ENCODE measurements around the gene KRTAP4-6. TPM values are rescaled to one million over a fixed set of nuclear protein-coding genes. Genes with fewer than 3 reads are reported as not detected.
"Not testable (repeated sequence)": the region's sequence is repeated elsewhere in the genome, so short reads cannot be mapped to it uniquely, and the experiment has no call there.

KRTAP4-6 gene
- total RNA-seq, result not detected

DNA sequence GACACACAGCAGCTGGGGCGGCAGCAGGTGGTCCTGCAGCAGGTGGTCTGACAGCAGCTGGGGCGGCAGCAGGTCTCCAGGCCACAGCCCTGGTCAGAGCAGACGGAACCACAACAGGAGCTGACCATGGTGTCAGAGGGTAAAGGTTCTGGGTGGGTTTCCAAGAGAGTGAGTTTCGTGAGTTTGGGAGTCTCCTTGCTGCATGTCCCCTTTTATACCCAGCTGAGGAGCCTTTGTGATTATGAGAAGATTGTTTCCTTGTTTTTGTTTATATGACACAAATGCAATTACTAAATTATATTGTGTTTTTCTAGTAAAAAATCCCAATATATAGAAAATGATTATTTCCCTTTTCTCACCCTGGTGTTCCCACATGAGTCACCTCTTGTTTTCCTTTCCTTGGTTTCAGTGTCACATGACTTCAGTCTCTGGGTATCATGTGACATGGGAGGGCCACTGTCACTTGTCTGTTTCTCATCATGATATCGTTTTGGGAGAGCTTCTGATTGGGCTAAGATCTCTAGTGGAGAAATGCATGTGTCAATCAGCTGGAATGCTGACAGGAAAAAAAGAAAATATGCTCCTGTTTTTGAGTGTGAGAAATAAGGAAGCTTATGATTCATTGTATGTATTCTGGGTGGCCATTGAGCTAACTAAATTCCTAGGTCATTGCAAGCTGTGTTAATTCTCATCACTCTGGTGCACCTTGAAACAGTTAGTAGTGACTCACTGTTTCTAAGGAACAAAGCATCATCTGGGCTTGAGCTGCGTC, at the start of gene KRTAP4-6:
Gene KRTAP4-6 (minus strand): TSS at position 185 of the 772 bp plus-strand sequence. CDS start 57 bp downstream, at position 128.
- ChIA-PET POLR2A (interaction anchor here (0.9 kb wide), 1 partner anchor 11 kb away, joined by 3 read pairs; no protein-coding TSS in a partner anchor), CTCF (no interaction called here)
- Mint-ChIP-seq H3K4me1 (no peaks in the 10 kb centered on the region), H3K4me3 (no peak within 1 kb of the TSS), H3K9me3 (ENCODE audit: low read depth) (peaks cover 20% of the 10 kb centered on the region), H3K27ac (no peak within 1 kb of the TSS), H3K27me3 (peaks cover 2% of the 10 kb centered on the region), H3K36me3 (ENCODE audit: low read depth) (peaks cover 2% of the 10 kb centered on the region)
- no peak for DNase-seq
- intact Hi-C loops (cut with DNase I, micrococcal nuclease), result loop anchor here in 1 of 2 experiments (2.0 kb wide), 1 partner anchor 56 kb away; the partner anchor contains the start of gene KRTAP4-7
- no peak for ATAC-seq

DNA sequence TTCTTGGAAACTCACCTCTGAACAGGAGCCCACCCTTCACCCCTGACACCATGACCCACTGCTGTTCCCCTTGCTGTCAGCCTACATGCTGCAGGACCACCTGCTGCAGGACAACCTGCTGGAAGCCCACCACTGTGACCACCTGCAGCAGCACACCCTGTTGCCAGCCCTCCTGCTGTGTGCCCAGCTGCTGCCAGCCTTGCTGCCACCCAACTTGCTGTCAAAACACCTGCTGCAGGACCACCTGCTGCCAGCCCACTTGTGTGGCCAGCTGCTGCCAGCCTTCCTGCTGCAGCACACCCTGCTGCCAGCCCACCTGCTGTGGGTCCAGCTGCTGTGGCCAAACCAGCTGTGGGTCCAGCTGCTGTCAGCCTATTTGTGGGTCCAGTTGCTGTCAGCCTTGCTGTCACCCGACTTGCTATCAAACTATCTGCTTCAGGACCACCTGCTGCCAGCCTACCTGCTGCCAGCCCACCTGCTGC, 49.5 kb upstream of the KRTAP4-6 start, which contains the start of gene KRTAP9-1:
Gene KRTAP9-1 (plus strand): TSS at position 51 of the 482 bp plus-strand sequence. CDS start 0 bp downstream, at position 51.
- H3K4me1 Mint-ChIP-seq; H3K27ac Mint-ChIP-seq; H3K36me3 Mint-ChIP-seq (ENCODE audit: low read depth); CTCF ChIA-PET; H3K9me3 Mint-ChIP-seq (ENCODE audit: low read depth); POLR2A ChIA-PET; intact Hi-C loops (cut with DNase I, micrococcal nuclease); DNase-seq; ATAC-seq; H3K4me3 Mint-ChIP-seq; H3K27me3 Mint-ChIP-seq: not testable (repeated sequence)

DNA sequence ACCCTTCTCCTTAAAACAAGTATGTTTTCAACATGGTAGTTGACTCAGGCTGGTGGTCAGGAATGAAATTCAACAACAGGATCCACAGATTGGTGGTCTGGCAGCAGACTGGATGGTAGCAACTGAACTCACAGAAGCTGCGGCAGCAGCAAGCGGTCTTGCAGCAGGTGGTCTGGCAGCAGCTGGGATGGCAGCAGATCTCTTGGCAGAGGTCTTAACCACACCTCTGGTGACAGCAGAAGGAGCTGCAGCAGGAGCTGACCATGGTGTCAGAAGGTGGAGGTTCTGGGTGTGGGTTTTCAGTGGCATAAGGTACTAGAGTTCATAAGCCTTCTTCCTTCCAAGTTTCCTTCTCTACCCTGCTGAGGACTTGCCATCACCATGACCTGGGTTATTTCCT, 46.5 kb upstream of the KRTAP4-6 start:
- ChIA-PET CTCF (interaction anchor here (0.7 to 1.7 kb wide), 2 partner anchors 8 to 14 kb away, joined by 3 to 4 read pairs; no protein-coding TSS in a partner anchor), POLR2A (no interaction called here)
- DNase-seq (no peak), ATAC-seq (no peak)
- intact Hi-C loops (cut with DNase I, micrococcal nuclease), result no loop called here
- Mint-ChIP-seq H3K27ac (no peak overlapping the region), H3K27me3 (peaks cover 4% of the 10 kb centered on the region), H3K36me3 (ENCODE audit: low read depth) (no peaks in the 10 kb centered on the region), H3K4me3 (no peak overlapping the region), H3K4me1 (no peaks in the 10 kb centered on the region), H3K9me3 (ENCODE audit: low read depth) (no peaks in the 10 kb centered on the region)

DNA sequence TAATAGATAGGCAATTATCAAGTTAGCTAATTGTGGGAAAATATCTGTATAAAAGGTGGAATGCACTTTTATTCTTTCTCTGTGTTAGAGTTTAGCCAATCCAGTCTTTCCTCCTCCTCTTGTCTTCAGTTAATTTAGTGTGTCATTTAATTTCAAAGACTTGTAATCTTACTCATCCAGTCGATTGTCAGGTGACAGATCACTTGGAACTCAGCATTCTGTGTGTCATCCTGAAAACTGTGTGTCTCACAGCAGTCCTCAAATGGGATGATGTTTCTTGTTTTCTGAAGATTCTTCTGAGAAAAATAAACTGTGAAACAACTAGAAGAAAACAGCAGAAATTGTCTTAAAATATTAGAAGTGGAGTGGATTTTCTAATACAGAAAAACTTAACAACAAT, 44.7 kb upstream of the KRTAP4-6 start:
- H3K4me3 Mint-ChIP-seq, result no peak overlapping the region
- no peak overlapping the region for H3K27ac Mint-ChIP-seq
- POLR2A ChIA-PET, result no interaction called here
- peaks cover 4% of the 10 kb centered on the region for H3K27me3 Mint-ChIP-seq
- no peaks in the 10 kb centered on the region for H3K4me1 Mint-ChIP-seq
- DNase-seq, result no peak
- intact Hi-C loops (cut with DNase I, micrococcal nuclease), result no loop called here
- no peaks in the 10 kb centered on the region for H3K36me3 Mint-ChIP-seq (ENCODE audit: low read depth)
- no peak for ATAC-seq
- no peaks in the 10 kb centered on the region for H3K9me3 Mint-ChIP-seq (ENCODE audit: low read depth)
- CTCF ChIA-PET, result interaction anchor here (0.8 kb wide), 1 partner anchor 420 kb away, joined by 3 read pairs; no protein-coding TSS in a partner anchor

DNA sequence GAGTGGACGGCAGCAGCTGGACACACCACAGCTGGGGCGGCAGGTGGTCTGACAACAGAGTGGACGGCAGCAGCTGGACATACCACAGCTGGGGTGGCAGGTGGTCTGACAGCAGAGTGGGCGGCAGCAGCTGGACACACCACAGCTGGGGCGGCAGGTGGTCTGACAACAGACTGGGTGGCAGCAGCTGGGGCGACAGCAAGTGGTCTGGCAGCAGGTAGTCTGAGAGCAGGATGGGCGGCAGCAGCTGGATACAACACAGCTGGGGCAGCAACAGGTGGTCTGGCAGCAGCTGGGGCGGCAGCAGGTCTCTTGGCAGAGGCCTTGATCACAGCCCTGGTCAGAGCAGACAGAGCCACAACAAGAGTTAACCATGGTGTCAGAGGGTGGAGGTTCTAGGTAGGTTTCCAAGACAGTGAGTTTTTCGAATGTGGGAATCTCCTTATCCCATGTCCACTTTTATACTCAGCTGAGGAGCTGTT, 44.2 kb upstream of the KRTAP4-6 start, which contains the start of gene KRTAP4-1:
Gene KRTAP4-1 (minus strand): TSS at position 432 of the 482 bp plus-strand sequence. CDS start 57 bp downstream, at position 375.
- Mint-ChIP-seq H3K9me3 (ENCODE audit: low read depth) (no peaks in the 10 kb centered on the region), H3K4me3 (no peak within 1 kb of the TSS), H3K27me3 (peaks cover 4% of the 10 kb centered on the region), H3K4me1 (no peaks in the 10 kb centered on the region), H3K27ac (no peak within 1 kb of the TSS), H3K36me3 (ENCODE audit: low read depth) (no peaks in the 10 kb centered on the region)
- intact Hi-C loops (cut with DNase I, micrococcal nuclease), result no loop called here
- POLR2A ChIA-PET, result no interaction called here
- ATAC-seq (no peak), DNase-seq (no peak)
- CTCF ChIA-PET, result interaction anchor here (0.8 kb wide), 1 partner anchor 421 kb away, joined by 3 read pairs; no protein-coding TSS in a partner anchor

DNA sequence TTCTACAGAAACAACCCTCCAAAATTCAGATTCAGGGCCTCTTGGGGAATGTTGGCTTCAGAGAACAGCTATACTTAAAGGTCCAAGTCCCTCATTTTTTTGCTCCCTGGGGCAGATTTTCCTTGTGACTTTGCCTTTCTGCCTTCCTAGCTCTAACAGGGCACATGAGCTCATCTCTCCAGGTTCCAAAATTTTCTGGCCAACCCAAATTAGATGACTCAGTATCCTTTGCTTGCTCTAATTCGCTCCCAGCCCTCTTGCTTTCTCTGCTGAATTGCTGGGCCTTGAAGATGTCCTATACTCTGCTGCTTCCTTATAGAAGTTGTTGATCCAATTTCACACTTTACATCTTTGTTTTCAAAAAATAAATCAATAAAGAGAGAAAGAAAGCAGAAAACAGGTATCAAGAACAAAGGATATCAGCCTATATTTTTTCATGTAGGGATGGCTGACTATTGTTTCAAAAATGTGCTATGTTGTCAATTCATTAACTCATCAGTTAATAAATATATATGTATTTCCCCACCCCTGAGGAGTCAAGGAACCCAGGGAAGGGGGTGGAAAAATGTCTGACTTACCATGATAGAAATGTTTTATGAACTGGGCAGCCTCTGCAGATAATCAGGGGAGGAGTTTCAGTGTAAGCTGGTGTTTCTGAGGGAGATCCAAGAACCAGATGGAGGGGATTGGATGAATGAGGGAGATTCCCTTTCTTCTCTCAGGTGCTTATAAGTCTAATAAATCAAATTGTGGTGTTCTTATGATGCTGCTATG, 38.7 kb upstream of the KRTAP4-6 start:
- Mint-ChIP-seq H3K27me3 (no peaks in the 10 kb centered on the region), H3K9me3 (ENCODE audit: low read depth) (no peaks in the 10 kb centered on the region), H3K4me1 (no peaks in the 10 kb centered on the region), H3K36me3 (ENCODE audit: low read depth) (no peaks in the 10 kb centered on the region), H3K4me3 (no peak overlapping the region), H3K27ac (no peak overlapping the region)
- DNase-seq, result no peak
- POLR2A ChIA-PET, result no interaction called here
- no peak for ATAC-seq
- intact Hi-C loops (cut with DNase I, micrococcal nuclease), result no loop called here
- CTCF ChIA-PET, result interaction anchor here (0.6 to 0.9 kb wide), 2 partner anchors 8 to 319 kb away, joined by 3 to 4 read pairs; no protein-coding TSS in a partner anchor

DNA sequence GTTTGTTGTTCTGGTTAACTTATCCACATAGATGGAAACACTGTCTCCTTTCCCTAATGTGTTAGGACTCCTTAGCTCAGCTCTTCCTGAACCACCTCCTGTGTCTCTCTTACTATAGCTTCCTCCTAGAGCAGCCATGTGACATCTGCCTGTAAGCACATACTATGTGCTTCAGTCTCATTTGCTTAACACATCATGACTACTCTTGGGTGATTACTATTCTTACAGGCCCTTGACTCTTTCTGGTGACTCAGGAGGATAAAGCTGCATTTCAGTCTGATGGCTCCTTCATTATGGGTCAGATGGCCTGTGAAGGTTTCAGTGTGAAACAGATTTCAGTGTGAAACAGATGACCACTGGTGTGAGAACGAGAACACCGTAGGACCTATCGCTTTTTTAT, 38.0 kb upstream of the KRTAP4-6 start:
- intact Hi-C loops (cut with DNase I, micrococcal nuclease), result no loop called here
- Mint-ChIP-seq H3K4me1 (peaks cover 1% of the 10 kb centered on the region), H3K36me3 (ENCODE audit: low read depth) (no peaks in the 10 kb centered on the region), H3K4me3 (no peak overlapping the region), H3K27me3 (no peaks in the 10 kb centered on the region), H3K27ac (no peak overlapping the region), H3K9me3 (ENCODE audit: low read depth) (no peaks in the 10 kb centered on the region)
- DNase-seq (no peak), ATAC-seq (peak; percentile 78)
- ChIA-PET POLR2A (no interaction called here), CTCF (interaction anchor here (0.9 kb wide), 1 partner anchor 9 kb away, joined by 4 read pairs; no protein-coding TSS in a partner anchor)

DNA sequence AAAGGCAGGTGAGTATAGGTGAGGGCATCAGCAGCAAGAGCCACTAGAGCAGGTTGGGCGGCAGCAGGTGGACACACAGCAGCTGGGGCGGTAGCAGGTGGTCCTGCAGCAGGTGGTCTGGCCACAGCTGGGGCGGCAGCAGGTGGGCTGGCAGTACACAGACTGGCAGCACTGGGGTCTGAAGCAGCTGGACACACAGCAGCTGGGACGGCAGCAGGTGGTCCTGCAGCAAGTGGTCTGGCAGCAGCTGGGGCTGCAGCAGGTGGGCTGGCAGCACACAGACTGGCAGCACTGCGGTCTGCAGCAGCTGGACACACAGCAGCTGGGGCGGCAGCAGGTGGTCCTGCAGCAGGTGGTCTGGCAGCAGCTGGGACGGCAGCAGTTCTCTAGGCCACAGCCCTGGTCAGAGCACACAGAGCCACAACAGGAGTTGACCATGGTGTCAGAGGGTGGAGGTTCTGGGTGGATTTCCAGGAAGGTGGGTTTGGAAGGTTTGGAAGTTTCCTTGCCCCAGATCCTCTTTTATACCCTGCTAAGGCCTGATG, 37.5 kb upstream of the KRTAP4-6 start, which contains the start of gene KRTAP4-2:
Gene KRTAP4-2 (minus strand): TSS at position 495 of the 545 bp plus-strand sequence. CDS start 57 bp downstream, at position 438.
- ChIA-PET CTCF (interaction anchor here (1.0 kb wide), 1 partner anchor 23 kb away, joined by 3 read pairs; no protein-coding TSS in a partner anchor), POLR2A (no interaction called here)
- H3K27ac Mint-ChIP-seq, result no peak within 1 kb of the TSS
- no peak for ATAC-seq
- H3K4me1 Mint-ChIP-seq, result peaks cover 3% of the 10 kb centered on the region
- intact Hi-C loops (cut with DNase I, micrococcal nuclease), result no loop called here
- no peak within 1 kb of the TSS for H3K4me3 Mint-ChIP-seq
- DNase-seq, result no peak
- H3K9me3 Mint-ChIP-seq (ENCODE audit: low read depth), result no peaks in the 10 kb centered on the region
- H3K27me3 Mint-ChIP-seq, result no peaks in the 10 kb centered on the region
- no peaks in the 10 kb centered on the region for H3K36me3 Mint-ChIP-seq (ENCODE audit: low read depth)

DNA sequence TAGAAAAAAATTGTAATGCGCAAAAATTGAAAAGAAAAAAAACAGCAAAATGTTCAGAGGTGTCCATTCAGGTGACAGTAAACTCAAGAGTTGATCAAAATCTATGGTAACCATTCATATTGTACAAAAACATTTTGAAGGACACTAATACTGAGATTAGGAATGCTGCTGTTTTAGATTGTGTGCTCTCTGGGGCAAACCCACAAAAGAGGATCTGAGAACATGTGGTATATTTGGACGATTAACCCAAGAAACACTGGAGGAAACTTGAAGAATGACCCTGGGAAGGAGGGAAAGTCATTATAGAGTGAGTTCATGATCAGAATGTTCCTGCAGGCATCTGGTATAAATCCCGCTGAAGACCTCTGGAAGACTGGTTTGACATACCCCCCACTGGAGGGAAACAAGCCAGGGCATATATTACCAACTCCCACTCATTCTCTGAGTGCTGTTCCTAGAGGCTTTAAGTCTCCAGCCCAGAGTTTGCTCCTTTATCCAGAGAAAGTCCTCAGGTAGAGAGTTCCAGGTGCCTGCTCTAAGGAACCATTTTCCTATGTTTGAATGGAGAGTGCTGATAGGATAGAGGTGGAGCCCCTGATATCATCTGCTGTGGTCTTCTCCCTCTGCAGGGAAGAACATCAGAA, 36.5 kb upstream of the KRTAP4-6 start:
- ChIA-PET POLR2A (no interaction called here), CTCF (interaction anchor here (0.7 to 1.0 kb wide), 2 partner anchors 8 to 22 kb away, joined by 3 read pairs; no protein-coding TSS in a partner anchor)
- H3K36me3 Mint-ChIP-seq (ENCODE audit: low read depth), result no peaks in the 10 kb centered on the region

DNA sequence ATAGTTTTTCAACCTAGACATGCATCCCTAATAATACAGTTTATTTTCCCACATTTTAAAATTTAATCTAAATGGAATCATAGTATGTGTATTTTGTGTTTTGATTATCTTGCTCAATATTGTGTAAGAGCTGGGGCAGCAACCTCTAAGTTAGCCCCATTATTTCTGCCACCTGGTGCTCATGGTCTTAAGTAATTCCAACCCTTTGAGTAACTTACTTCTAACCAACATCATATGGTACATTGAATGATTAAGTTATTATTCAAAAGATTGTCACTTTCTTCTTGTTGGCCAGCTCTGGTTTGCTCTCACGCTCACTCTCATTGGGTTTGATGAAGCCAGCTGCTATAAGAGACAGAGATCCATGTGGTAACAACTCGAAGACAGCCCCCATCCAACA, 31.5 kb upstream of the KRTAP4-6 start:
- ATAC-seq (no peak), DNase-seq (no peak)
- Mint-ChIP-seq H3K4me1 (peaks cover 3% of the 10 kb centered on the region), H3K36me3 (ENCODE audit: low read depth) (no peaks in the 10 kb centered on the region), H3K9me3 (ENCODE audit: low read depth) (no peaks in the 10 kb centered on the region), H3K4me3 (no peak overlapping the region), H3K27ac (no peak overlapping the region), H3K27me3 (no peaks in the 10 kb centered on the region)
- intact Hi-C loops (cut with DNase I, micrococcal nuclease), result no loop called here
- ChIA-PET POLR2A (no interaction called here), CTCF (no interaction called here)

More for the DNA sequence above, 36.5 kb upstream of the KRTAP4-6 start:
- Mint-ChIP-seq H3K4me1 (peaks cover 3% of the 10 kb centered on the region), H3K27ac (no peak overlapping the region), H3K4me3 (no peak overlapping the region), H3K9me3 (ENCODE audit: low read depth) (no peaks in the 10 kb centered on the region), H3K27me3 (no peaks in the 10 kb centered on the region)
- ATAC-seq, result no peak
- no peak for DNase-seq
- intact Hi-C loops (cut with DNase I, micrococcal nuclease), result no loop called here

DNA sequence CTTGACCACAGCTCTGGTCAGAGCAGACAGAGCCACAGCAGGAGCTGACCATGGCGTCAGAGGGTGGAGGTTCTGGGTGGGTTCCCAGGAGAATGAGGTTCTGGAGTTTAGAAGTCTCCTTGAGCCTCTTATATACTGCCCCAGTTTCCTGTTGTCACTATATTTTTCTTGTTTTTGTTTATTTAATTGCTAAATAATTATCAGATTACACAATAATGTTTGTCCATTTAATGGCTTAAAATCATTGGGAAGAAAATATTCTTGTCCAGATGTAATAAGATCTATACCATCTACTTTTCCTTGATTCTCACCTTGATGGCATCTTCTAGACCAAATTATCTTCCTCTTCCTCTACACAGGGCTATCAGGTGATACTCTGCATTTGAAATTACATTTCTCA, 27.8 kb upstream of the KRTAP4-6 start, which contains the start of gene KRTAP4-3:
Gene KRTAP4-3 (minus strand): TSS at position 101 of the 400 bp plus-strand sequence. CDS start 49 bp downstream, at position 52.
- Mint-ChIP-seq H3K9me3 (ENCODE audit: low read depth) (no peaks in the 10 kb centered on the region), H3K27me3 (peaks cover 2% of the 10 kb centered on the region), H3K4me1 (no peaks in the 10 kb centered on the region), H3K4me3 (no peak within 1 kb of the TSS), H3K36me3 (ENCODE audit: low read depth) (no peaks in the 10 kb centered on the region), H3K27ac (no peak within 1 kb of the TSS)
- POLR2A ChIA-PET, result no interaction called here
- intact Hi-C loops (cut with DNase I, micrococcal nuclease), result no loop called here
- CTCF ChIA-PET, result no interaction called here
- DNase-seq (no peak), ATAC-seq (no peak)

Measured in activated CD4-positive, alpha-beta T cell treated with anti-CD3 and anti-CD28 coated beads for 36 hours (primary cell).